ENCODE results near the gene GPN1. TPM values are rescaled to one million over a fixed set of nuclear protein-coding genes. Genes with fewer than 3 reads are reported as not detected.
"Not testable (repeated sequence)": the region's sequence is repeated elsewhere in the genome, so short reads cannot be mapped to it uniquely, and the experiment has no call there.

GPN1 gene
- total and polyA plus RNA-seq, 2 of the 8 experiments (the other 6 are each of a cell fraction or from before 2014, with no cell fraction given) = 38.7 to 43.5 TPM

DNA sequence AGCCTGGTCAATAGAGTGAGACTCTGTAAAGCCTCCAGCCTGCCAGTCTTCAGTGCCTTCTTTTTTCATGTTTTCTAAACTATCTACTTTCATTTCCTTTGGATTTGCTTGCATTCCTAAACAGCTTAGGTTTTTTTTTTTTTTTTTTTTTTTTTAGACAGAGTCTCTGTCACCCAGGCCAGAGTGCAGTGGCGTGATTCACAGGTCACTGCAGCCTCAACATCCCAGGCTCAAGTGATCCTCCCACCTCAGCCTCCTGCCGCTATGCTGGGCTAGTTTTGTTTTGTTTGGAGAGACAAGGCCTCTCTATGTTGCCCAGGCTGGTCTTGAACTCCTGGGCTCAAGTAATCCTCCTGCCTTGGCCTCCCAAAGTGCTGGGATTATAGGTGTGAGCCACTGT is 1.4 kb downstream of the GPN1 start:
- H4K5ac ChIP-seq (ENCODE audit: insufficient read length, low read depth, low read length); H2BK5ac ChIP-seq (ENCODE audit: low read depth, low read length); H3K23ac ChIP-seq (ENCODE audit: insufficient read length); H3K9me3 ChIP-seq (ENCODE audit: insufficient read depth in 2 of 2, low read depth in 1 of 2, low read length in 1 of 2); H4K91ac ChIP-seq (replicated peaks; ENCODE audit: insufficient read length, low read length); H2BK12ac ChIP-seq (ENCODE audit: low read depth, low read length); H3K27ac ChIP-seq (ENCODE audit: low read depth, low read length); H4K20me1 ChIP-seq (replicated peaks in 1 of 2; ENCODE audit: control insufficient read depth in 1 of 2, insufficient read depth in 2 of 2, low read length in 2 of 2); H2BK15ac ChIP-seq (ENCODE audit: low read length); H2BK120ac ChIP-seq (replicated peaks; ENCODE audit: low read depth, low read length); H3K14ac ChIP-seq (ENCODE audit: insufficient read length); CTCF ChIA-PET (ENCODE audit: partially characterized antibody); H3K79me1 ChIP-seq (ENCODE audit: low read depth, low read length); H3K4ac ChIP-seq (replicated peaks; ENCODE audit: insufficient read length, low read depth, low read length); H2BK20ac ChIP-seq (ENCODE audit: low read length); H3K4me3 ChIP-seq (ENCODE audit: extremely low read depth in 1 of 4, insufficient read depth in 2 of 4, low read depth in 3 of 4, low read length in 4 of 4); H2AK5ac ChIP-seq (ENCODE audit: low read depth, low read length); H3K23me2 ChIP-seq (ENCODE audit: low read depth, low read length); H3K18ac ChIP-seq (ENCODE audit: extremely low read depth, low read length); DNase-seq (ENCODE audit: low read depth in 1 of 2, low spot score in 2 of 2); FAIRE-seq; H2AFZ ChIP-seq (ENCODE audit: low read length); H3K4me1 ChIP-seq (replicated peaks in 1 of 4; ENCODE audit: control insufficient read depth in 3 of 4, insufficient read depth in 4 of 4, low read length in 3 of 4); H4K8ac ChIP-seq (ENCODE audit: extremely low read depth, insufficient read depth, low read length); H3K27me3 ChIP-seq (replicated peaks in 1 of 4; ENCODE audit: control insufficient read depth in 3 of 4, extremely low read depth in 1 of 4, insufficient read depth in 3 of 4, low read length in 3 of 4); H3K56ac ChIP-seq (replicated peaks; ENCODE audit: insufficient read length, low read depth, low read length); H3K9ac ChIP-seq (replicated peaks in 1 of 4; ENCODE audit: extremely low read depth in 1 of 4, low read depth in 3 of 4, low read length in 3 of 4): not testable (repeated sequence)
- Histone ChIP-seq H3K4me2 (ENCODE audit: insufficient read depth in 1 of 2, low read depth in 2 of 2, low read length in 2 of 2) (peak overlapping the region in 1 of 2 experiments; percentile 79; a peak in 1 of 4 replicates), H3K79me2 (ENCODE audit: control insufficient read depth in 1 of 2, insufficient read depth in 2 of 2, low read length in 2 of 2) (peaks cover 0 to 14% of the 10 kb centered on the region in 2 experiments; a peak in 2 of 4 replicates), H3K36me3 (ENCODE audit: control insufficient read depth in 2 of 4, insufficient read depth in 4 of 4, low read length in 3 of 4) (peaks cover 8 to 31% (median 27%) of the 10 kb centered on the region in 4 experiments; a peak in 7 of 8 replicates)
- 93% methylated on average over 2 of the region's 2 CpGs; no CpG with 5 or more reads in 1 of the 2 experiments for WGBS, 2 experiments (ENCODE audit: extremely low coverage in 1 of 2, insufficient coverage in 1 of 2, insufficient read length in 1 of 2, insufficient replicate concordance in 2 of 2, low coverage in 1 of 2, low lambda C conversion rate in 2 of 2, missing lambda C conversion rate in 1 of 2)
- POLR2A ChIA-PET (ENCODE audit: partially characterized antibody) = interaction anchor here (0.9 kb wide), 1 partner anchor 7 kb away, joined by 4 read pairs; no protein-coding TSS in a partner anchor
